ENCODE data around the gene CEMIP2. TPM values are rescaled to one million over a fixed set of nuclear protein-coding genes. Genes with fewer than 3 reads are reported as not detected.

The CEMIP2 gene
- total RNA-seq, 1 experiment from 2014 or later: 40.5 TPM

GRCh38 chr9:71780953-71781352, 12.6 kb upstream of the CEMIP2 start:
- Mint-ChIP-seq H3K4me1 (peaks cover 9% of the 10 kb centered on the region), H3K27me3 (ENCODE audit: low read depth) (no peaks in the 10 kb centered on the region; the same call in 1 of the 2 replicates), H3K4me3 (no peak overlapping the region), H3K36me3 (no peaks in the 10 kb centered on the region), H3K27ac (no peak overlapping the region), H3K9me3 (peaks cover 4% of the 10 kb centered on the region)
- TF ChIP-seq RELA (CRISPR knock-in tag; IDR thresholded peaks at IDR 0.05; ENCODE audit: borderline replicate concordance) (no peak), ZNF219 (CRISPR knock-in tag; IDR thresholded peaks at IDR 0.05; ENCODE audit: borderline replicate concordance) (no peak), KAT7 (CRISPR knock-in tag; IDR thresholded peaks at IDR 0.05; ENCODE audit: borderline replicate concordance) (no peak), NFE2L1 (CRISPR knock-in tag; IDR thresholded peaks at IDR 0.05) (no peak), NFATC4 (CRISPR knock-in tag; IDR thresholded peaks at IDR 0.05) (no peak), ZSCAN18 (CRISPR knock-in tag; IDR thresholded peaks at IDR 0.05) (no peak)
- TF ChIP-seq, protein P1, sequence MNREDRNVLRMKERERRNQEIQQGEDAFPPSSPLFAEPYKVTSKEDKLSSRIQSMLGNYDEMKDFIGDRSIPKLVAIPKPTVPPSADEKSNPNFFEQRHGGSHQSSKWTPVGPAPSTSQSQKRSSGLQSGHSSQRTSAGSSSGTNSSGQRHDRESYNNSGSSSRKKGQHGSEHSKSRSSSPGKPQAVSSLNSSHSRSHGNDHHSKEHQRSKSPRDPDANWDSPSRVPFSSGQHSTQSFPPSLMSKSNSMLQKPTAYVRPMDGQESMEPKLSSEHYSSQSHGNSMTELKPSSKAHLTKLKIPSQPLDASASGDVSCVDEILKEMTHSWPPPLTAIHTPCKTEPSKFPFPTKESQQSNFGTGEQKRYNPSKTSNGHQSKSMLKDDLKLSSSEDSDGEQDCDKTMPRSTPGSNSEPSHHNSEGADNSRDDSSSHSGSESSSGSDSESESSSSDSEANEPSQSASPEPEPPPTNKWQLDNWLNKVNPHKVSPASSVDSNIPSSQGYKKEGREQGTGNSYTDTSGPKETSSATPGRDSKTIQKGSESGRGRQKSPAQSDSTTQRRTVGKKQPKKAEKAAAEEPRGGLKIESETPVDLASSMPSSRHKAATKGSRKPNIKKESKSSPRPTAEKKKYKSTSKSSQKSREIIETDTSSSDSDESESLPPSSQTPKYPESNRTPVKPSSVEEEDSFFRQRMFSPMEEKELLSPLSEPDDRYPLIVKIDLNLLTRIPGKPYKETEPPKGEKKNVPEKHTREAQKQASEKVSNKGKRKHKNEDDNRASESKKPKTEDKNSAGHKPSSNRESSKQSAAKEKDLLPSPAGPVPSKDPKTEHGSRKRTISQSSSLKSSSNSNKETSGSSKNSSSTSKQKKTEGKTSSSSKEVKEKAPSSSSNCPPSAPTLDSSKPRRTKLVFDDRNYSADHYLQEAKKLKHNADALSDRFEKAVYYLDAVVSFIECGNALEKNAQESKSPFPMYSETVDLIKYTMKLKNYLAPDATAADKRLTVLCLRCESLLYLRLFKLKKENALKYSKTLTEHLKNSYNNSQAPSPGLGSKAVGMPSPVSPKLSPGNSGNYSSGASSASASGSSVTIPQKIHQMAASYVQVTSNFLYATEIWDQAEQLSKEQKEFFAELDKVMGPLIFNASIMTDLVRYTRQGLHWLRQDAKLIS (CRISPR knock-in tag; IDR thresholded peaks at IDR 0.05; ENCODE audit: borderline replicate concordance): no peak
- ChIA-PET CTCF (interaction anchor here (0.6 kb wide), 1 partner anchor 48 kb away, joined by 3 read pairs; no protein-coding TSS in a partner anchor), POLR2A (interaction anchor here (1.2 kb wide), 1 partner anchor 12 kb away, joined by 3 read pairs; the partner anchor contains the start of gene CEMIP2)
- DNase-seq (ENCODE audit: low spot score) (no peak), ATAC-seq (no peak)

GRCh38 chr9:71778085-71778484, 9.8 kb upstream of the CEMIP2 start:
- peaks cover 3% of the 10 kb centered on the region for H3K4me1 Mint-ChIP-seq
- H3K9me3 Mint-ChIP-seq: no peaks in the 10 kb centered on the region
- TF ChIP-seq GABPB1 (CRISPR knock-in tag; IDR thresholded peaks at IDR 0.05) (peak; percentile 85), USF1 (CRISPR knock-in tag; IDR thresholded peaks at IDR 0.05) (no peak)
- POLR2A ChIA-PET: no interaction called here
- H3K4me3 Mint-ChIP-seq: no peak overlapping the region
- H3K36me3 Mint-ChIP-seq: no peaks in the 10 kb centered on the region
- ATAC-seq: no peak
- no peak for DNase-seq (ENCODE audit: low spot score)
- no peaks in the 10 kb centered on the region; the same call in 1 of the 2 replicates for H3K27me3 Mint-ChIP-seq (ENCODE audit: low read depth)
- H3K27ac Mint-ChIP-seq: no peak overlapping the region
- CTCF ChIA-PET: interaction anchor here (1.1 kb wide), 1 partner anchor 46 kb away, joined by 3 read pairs; no protein-coding TSS in a partner anchor

GRCh38 chr9:71774920-71775319, 6.6 kb upstream of the CEMIP2 start:
- H3K4me1 Mint-ChIP-seq: peaks cover 5% of the 10 kb centered on the region
- CTCF ChIA-PET: interaction anchor here (0.6 kb wide), 1 partner anchor 1205 kb away, joined by 3 read pairs; no protein-coding TSS in a partner anchor
- TF ChIP-seq NFYB (CRISPR knock-in tag; conservative IDR thresholded peaks at IDR 0.05; ENCODE audit: low read depth) (no peak), NR1H2 (CRISPR knock-in tag; IDR thresholded peaks at IDR 0.05) (no peak), USF2 (CRISPR knock-in tag; IDR thresholded peaks at IDR 0.05) (no peak)
- ATAC-seq (no peak), DNase-seq (ENCODE audit: low spot score) (no peak)
- H3K9me3 Mint-ChIP-seq: no peaks in the 10 kb centered on the region
- no peaks in the 10 kb centered on the region; the same call in 1 of the 2 replicates for H3K27me3 Mint-ChIP-seq (ENCODE audit: low read depth)
- H3K4me3 Mint-ChIP-seq: no peak overlapping the region
- H3K27ac Mint-ChIP-seq: no peak overlapping the region
- POLR2A ChIA-PET: no interaction called here
- no peaks in the 10 kb centered on the region for H3K36me3 Mint-ChIP-seq

DNA sequence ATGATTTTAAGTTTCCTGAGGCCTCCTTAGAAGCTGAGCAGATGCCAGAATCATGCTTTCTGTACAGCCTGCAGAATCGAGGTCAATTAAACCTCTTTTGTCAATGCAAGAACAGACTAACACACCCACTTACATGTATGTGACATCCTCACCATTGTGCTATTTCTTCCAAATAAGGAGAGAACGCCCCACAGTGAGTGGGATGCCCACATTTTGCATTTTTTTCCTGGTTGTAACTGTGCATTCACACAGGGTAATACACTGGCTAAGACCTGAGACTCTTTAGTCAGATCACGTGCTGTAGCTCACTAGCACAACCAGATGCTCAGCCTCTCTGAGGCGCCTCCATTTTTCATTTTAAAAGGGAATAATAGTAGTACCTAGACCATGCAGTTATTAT, 4.4 kb upstream of the CEMIP2 start:
- POLR2A ChIA-PET: no interaction called here
- no peak for ATAC-seq
- CTCF ChIA-PET: no interaction called here

More for the DNA sequence above, 4.4 kb upstream of the CEMIP2 start:
- Mint-ChIP-seq H3K27me3 (ENCODE audit: low read depth) (no peaks in the 10 kb centered on the region; the same call in 1 of the 2 replicates), H3K4me3 (no peak overlapping the region), H3K36me3 (no peaks in the 10 kb centered on the region; the same call in 1 of the 2 replicates), H3K9me3 (no peaks in the 10 kb centered on the region), H3K4me1 (peaks cover 10% of the 10 kb centered on the region), H3K27ac (no peak overlapping the region)
- TF ChIP-seq MAX (CRISPR knock-in tag; IDR thresholded peaks at IDR 0.05): no peak
- TF ChIP-seq USF1 (CRISPR knock-in tag; IDR thresholded peaks at IDR 0.05): no peak
- no peak for TF ChIP-seq SP1 (CRISPR knock-in tag; conservative IDR thresholded peaks at IDR 0.05)
- TF ChIP-seq JUN (CRISPR knock-in tag; IDR thresholded peaks at IDR 0.05): no peak
- no peak for DNase-seq (ENCODE audit: low spot score)
